DND-41 (cell line): ENCODE results near the gene OR2A14.
"Not testable (repeated sequence)": the region's sequence is repeated elsewhere in the genome, so short reads cannot be mapped to it uniquely, and the experiment has no call there.

Source experiments
- CTCF ChIP-seq: IDR thresholded peaks from 2 replicates; pipeline ENCODE4 v1.5.1; 2012; ENCODE audit warnings: borderline replicate concordance, low read length, moderate library complexity, mild to moderate bottlenecking; ENCODE audit not compliant: poor library complexity, severe bottlenecking; ENCODE audit errors: extremely low read depth
- EZH2 ChIP-seq: IDR thresholded peaks from 3 replicates; pipeline ENCODE4 v1.6.1; 2012; ENCODE audit warnings: borderline replicate concordance, low read depth, mild to moderate bottlenecking, moderate library complexity, low read length, inconsistent platforms; ENCODE audit not compliant: severe bottlenecking

DNA sequence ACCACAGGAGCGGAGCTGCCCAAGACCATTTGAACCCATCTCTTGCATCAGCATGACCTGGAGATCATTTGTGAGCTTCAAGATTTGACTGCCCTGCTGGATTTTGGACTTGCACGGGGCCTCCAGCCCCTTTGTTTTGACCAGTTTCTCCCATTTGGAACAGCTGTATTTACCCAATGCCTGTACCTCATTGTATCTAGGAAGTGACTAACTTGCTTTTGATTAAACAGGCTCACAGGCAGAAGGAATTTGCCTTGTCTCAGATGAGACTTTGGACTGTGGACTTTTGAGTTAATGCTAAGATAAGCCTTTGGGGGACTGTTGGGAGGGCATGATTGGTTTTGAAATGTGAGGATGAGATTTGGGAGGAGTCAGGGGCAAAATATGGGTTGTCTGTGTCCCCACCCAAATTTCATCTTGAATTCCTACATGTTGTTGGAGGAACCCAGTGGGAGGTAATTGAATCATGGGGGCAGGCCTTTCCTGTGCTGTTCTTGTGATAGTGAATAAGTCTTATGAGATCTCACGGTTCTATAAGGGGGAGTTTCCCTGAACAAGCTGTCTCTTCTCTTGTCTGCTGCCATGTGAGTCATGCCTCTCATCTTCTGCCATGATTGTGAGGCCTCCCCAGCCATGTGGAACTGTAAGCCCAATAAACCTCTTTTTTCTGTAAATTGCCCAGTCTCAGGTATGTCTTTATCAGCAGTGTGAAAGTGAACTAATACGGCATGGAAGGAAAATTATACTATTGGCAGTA, 48.8 kb downstream of the OR2A14 start:
- TF ChIP-seq EZH2, CTCF: not testable (repeated sequence)
